ENCODE measurements around the gene GOSR2.
"Not testable (repeated sequence)": the region's sequence is repeated elsewhere in the genome, so short reads cannot be mapped to it uniquely, and the experiment has no call there.

GRCh38 chr17:46921962-46922361 is 998 bp upstream of the GOSR2 start:
- TF ChIP-seq POLR2AphosphoS5 (IDR thresholded peaks at IDR 0.05; ENCODE audit: low read depth, low read length); PHF8 (CRISPR knock-in tag; IDR thresholded peaks at IDR 0.05); ZNF282 (IDR thresholded peaks at IDR 0.05; ENCODE audit: partially characterized antibody); ZC3H4 (CRISPR knock-in tag; IDR thresholded peaks at IDR 0.05; ENCODE audit: borderline replicate concordance); MAFK (conservative IDR thresholded peaks at IDR 0.05 in 1 of 2, IDR thresholded peaks at IDR 0.05 in 1 of 2; ENCODE audit: low read length in 2 of 2); PRMT3 (CRISPR knock-in tag; IDR thresholded peaks at IDR 0.05; ENCODE audit: borderline replicate concordance, low read depth): not testable (repeated sequence)
- TF ChIP-seq, protein P1, sequence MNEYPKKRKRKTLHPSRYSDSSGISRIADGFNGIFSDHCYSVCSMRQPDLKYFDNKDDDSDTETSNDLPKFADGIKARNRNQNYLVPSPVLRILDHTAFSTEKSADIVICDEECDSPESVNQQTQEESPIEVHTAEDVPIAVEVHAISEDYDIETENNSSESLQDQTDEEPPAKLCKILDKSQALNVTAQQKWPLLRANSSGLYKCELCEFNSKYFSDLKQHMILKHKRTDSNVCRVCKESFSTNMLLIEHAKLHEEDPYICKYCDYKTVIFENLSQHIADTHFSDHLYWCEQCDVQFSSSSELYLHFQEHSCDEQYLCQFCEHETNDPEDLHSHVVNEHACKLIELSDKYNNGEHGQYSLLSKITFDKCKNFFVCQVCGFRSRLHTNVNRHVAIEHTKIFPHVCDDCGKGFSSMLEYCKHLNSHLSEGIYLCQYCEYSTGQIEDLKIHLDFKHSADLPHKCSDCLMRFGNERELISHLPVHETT (CRISPR knock-in tag; conservative IDR thresholded peaks at IDR 0.05): not testable (repeated sequence)

Measured in HepG2 (cell line).